AG04450 (cell line): ENCODE results near the gene KCND3. TPM values are rescaled to one million over a fixed set of nuclear protein-coding genes. Genes with fewer than 3 reads are reported as not detected.
"Not testable (repeated sequence)": the region's sequence is repeated elsewhere in the genome, so short reads cannot be mapped to it uniquely, and the experiment has no call there.

ENCODE experiments used
- CTCF ChIA-PET: fragments of 300-600, 350-600 bp; formaldehyde crosslinking; extraction: SDS; loops from one replicate; lab custom pipeline; 2022; ENCODE audit warnings: antibody characterized with exemption, inconsistent platforms; lab: Charles Lee
- POLR2A ChIA-PET: fragments of 350-600 bp; formaldehyde crosslinking; extraction: SDS; loops from one replicate; lab custom pipeline; 2021; ENCODE audit warnings: antibody characterized with exemption, inconsistent platforms; lab: Yijun Ruan, JAX
- DNase-seq: peaks from one replicate; pipeline ENCODE4 v3.0.0-alpha.2; 2011; ENCODE audit warnings: low read depth, low spot score
- H3K27ac ChIP-seq: one replicate; pipeline ENCODE4 v1.5.1; 2012; ENCODE audit warnings: low read depth, low read length, control low read depth
- H3K27me3 ChIP-seq: one replicate; pipeline ENCODE4 v1.6.0; 2012; ENCODE audit warnings: low read length; ENCODE audit not compliant: control insufficient read depth, insufficient read depth
- H3K4me3 ChIP-seq: 2 replicates; pipeline ENCODE4 v1.5.1; 2011; ENCODE audit warnings: mild to moderate bottlenecking, low read depth, low read length, control low read depth
- H3K9me3 ChIP-seq: 2 replicates; pipeline ENCODE4 v1.5.1; 2012; ENCODE audit warnings: low read length; ENCODE audit not compliant: control insufficient read depth, insufficient read depth
- polyA plus RNA-seq: library from polyadenylated mRNA; depleted of rRNA; stranded (reverse); fragments of >200 nt; gene quantifications from 2 replicates; pipeline ENCODE4 v1.2.3, GENCODE V29; 2011
- TF ChIP-seq, protein P1 (sequence below): IDR thresholded peaks from 2 replicates; pipeline ENCODE4 v1.5.1; 2011; ENCODE audit warnings: low read depth, low read length, control low read depth, inconsistent platforms

The KCND3 gene
- polyA plus RNA-seq, 1 experiment = 0.02 TPM

- no peak overlapping the region for H3K27ac ChIP-seq
- no peak overlapping the region for H3K4me3 ChIP-seq
- DNase-seq = no peak
- H3K9me3 ChIP-seq = no peaks in the 10 kb centered on the region
- H3K27me3 ChIP-seq = peaks cover 12% of the 10 kb centered on the region
- CTCF ChIA-PET = no interaction called here
- TF ChIP-seq, protein P1, sequence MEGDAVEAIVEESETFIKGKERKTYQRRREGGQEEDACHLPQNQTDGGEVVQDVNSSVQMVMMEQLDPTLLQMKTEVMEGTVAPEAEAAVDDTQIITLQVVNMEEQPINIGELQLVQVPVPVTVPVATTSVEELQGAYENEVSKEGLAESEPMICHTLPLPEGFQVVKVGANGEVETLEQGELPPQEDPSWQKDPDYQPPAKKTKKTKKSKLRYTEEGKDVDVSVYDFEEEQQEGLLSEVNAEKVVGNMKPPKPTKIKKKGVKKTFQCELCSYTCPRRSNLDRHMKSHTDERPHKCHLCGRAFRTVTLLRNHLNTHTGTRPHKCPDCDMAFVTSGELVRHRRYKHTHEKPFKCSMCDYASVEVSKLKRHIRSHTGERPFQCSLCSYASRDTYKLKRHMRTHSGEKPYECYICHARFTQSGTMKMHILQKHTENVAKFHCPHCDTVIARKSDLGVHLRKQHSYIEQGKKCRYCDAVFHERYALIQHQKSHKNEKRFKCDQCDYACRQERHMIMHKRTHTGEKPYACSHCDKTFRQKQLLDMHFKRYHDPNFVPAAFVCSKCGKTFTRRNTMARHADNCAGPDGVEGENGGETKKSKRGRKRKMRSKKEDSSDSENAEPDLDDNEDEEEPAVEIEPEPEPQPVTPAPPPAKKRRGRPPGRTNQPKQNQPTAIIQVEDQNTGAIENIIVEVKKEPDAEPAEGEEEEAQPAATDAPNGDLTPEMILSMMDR = no peak
- POLR2A ChIA-PET = no interaction called here
Observed at GRCh38 chr1:111802110-111802509, 187.4 kb downstream of the KCND3 start.

GRCh38 chr1:111801071-111801850, 188.2 kb downstream of the KCND3 start:
- CTCF ChIA-PET = no interaction called here
- POLR2A ChIA-PET = no interaction called here
- no peak for DNase-seq
- TF ChIP-seq, protein P1 = no peak
- no peaks in the 10 kb centered on the region for H3K9me3 ChIP-seq
- no peak overlapping the region for H3K27ac ChIP-seq
- H3K27me3 ChIP-seq = peaks cover 15% of the 10 kb centered on the region
- H3K4me3 ChIP-seq = no peak overlapping the region

GRCh38 chr1:111799722-111800121, 189.7 kb downstream of the KCND3 start:
- DNase-seq, CTCF ChIA-PET, H3K27ac ChIP-seq, POLR2A ChIA-PET, H3K4me3 ChIP-seq, H3K9me3 ChIP-seq: not testable (repeated sequence)
- H3K27me3 ChIP-seq = peaks cover 15% of the 10 kb centered on the region

GRCh38 chr1:111798580-111798979, 190.9 kb downstream of the KCND3 start:
- ChIA-PET CTCF (no interaction called here), POLR2A (no interaction called here)
- no peak for DNase-seq
- TF ChIP-seq, protein P1 = no peak
- Histone ChIP-seq H3K9me3 (no peaks in the 10 kb centered on the region), H3K4me3 (no peak overlapping the region), H3K27ac (no peak overlapping the region), H3K27me3 (peaks cover 11% of the 10 kb centered on the region)

GRCh38 chr1:111795401-111795800, 194.1 kb downstream of the KCND3 start:
- ChIA-PET POLR2A (no interaction called here), CTCF (no interaction called here)
- no peak for DNase-seq
- Histone ChIP-seq H3K9me3 (no peaks in the 10 kb centered on the region), H3K27me3 (peaks cover 6% of the 10 kb centered on the region), H3K4me3 (no peak overlapping the region), H3K27ac (no peak overlapping the region)
- TF ChIP-seq, protein P1 = no peak
